K562 (cell line): Measurements from ENCODE around the gene RESP18. TPM values are rescaled to one million over a fixed set of nuclear protein-coding genes. Genes with fewer than 3 reads are reported as not detected.

ENCODE experiments used
- CBFA2T3 ChIP-seq: fragments of 450-650 bp; IDR thresholded peaks from 2 replicates; pipeline ENCODE4 v1.6.1; 2017
- CCNT2 ChIP-seq: IDR thresholded peaks from 2 replicates; pipeline ENCODE4 v1.6.1; 2011; ENCODE audit warnings: borderline replicate concordance, low read depth, mild to moderate bottlenecking, moderate library complexity, mixed read lengths, low read length; ENCODE audit not compliant: insufficient read length; ENCODE audit errors: extremely low read depth
- MGA ChIP-seq: fragments of 450-650 bp; IDR thresholded peaks from 2 replicates; pipeline ENCODE4 v1.6.1; 2016; ENCODE audit warnings: mild to moderate bottlenecking, moderate library complexity
- YY1 ChIP-seq, 3 experiments: IDR thresholded peaks; 2 replicates each; pipeline ENCODE4 v1.6.1; 2011; ENCODE audit warnings: low read length in 2 of 3, mild to moderate bottlenecking in 2 of 3, moderate library complexity in 2 of 3, borderline replicate concordance in 1 of 3, control low read depth in 1 of 3, low read depth in 1 of 3; ENCODE audit not compliant: insufficient read depth in 3 of 3, insufficient replicate concordance in 2 of 3, control insufficient read depth in 1 of 3, insufficient read length in 1 of 3; ENCODE audit errors: extremely low read depth in 1 of 3
- ZKSCAN1 ChIP-seq: fragments of 150-350 bp; IDR thresholded peaks from 2 replicates; pipeline ENCODE4 v1.6.1; 2016; ENCODE audit warnings: low read depth, low read length
- ZNF696 ChIP-seq: fragments of 250-450 bp; sonication (Bioruptor Pico); conservative IDR thresholded peaks from 2 replicates; pipeline ENCODE4 v1.4.0; 2020; ENCODE audit warnings: mild to moderate bottlenecking, moderate library complexity
- polyA plus RNA-seq, 8 experiments: library from polyadenylated mRNA; depleted of rRNA in 4 of 8; stranded (reverse) in 5 of 8; unstranded in 3 of 8; fragments of >200 nt; fragmentation: Nextera tagmentation in 2 of 8; fragmentation: Illumina TruSeq in 1 of 8; extraction: Ambion mirVana in 2 of 8; extraction: Trizol in 1 of 8; gene quantifications; 2 replicates each; pipeline versions ENCODE4 v1.2.1 to v1.2.3, GENCODE V29; 2011 to 2014; ENCODE audit warnings: inconsistent platforms in 1 of 8, missing spikeins in 1 of 8
- total RNA-seq, 7 experiments: library from RNA; depleted of rRNA in 6 of 7; stranded (reverse); fragments of >200 nt in 6 of 7; fragmentation: Illumina TruSeq in 2 of 7; extraction: Trizol in 2 of 7; gene quantifications; 2 replicates each; pipeline versions ENCODE4 v1.2.1 to v1.2.3, GENCODE V29; 2011 to 2021; ENCODE audit warnings: low replicate concordance in 1 of 7
- TF ChIP-seq, protein P1 (sequence below): fragments of 250-450 bp; sonication (Bioruptor Pico); IDR thresholded peaks from 2 replicates; pipeline ENCODE4 v1.9.0; 2021; ENCODE audit warnings: mild to moderate bottlenecking
- TF ChIP-seq, protein P2 (sequence below): IDR thresholded peaks from 2 replicates; pipeline ENCODE4 v1.6.1; 2016; ENCODE audit warnings: missing genetic modification characterization, missing compliant biosample characterization

Gene RESP18
- total and polyA plus RNA-seq, 9 of the 15 experiments (the other 6 are each of a cell fraction or from before 2014, with no cell fraction given) = not detected

DNA sequence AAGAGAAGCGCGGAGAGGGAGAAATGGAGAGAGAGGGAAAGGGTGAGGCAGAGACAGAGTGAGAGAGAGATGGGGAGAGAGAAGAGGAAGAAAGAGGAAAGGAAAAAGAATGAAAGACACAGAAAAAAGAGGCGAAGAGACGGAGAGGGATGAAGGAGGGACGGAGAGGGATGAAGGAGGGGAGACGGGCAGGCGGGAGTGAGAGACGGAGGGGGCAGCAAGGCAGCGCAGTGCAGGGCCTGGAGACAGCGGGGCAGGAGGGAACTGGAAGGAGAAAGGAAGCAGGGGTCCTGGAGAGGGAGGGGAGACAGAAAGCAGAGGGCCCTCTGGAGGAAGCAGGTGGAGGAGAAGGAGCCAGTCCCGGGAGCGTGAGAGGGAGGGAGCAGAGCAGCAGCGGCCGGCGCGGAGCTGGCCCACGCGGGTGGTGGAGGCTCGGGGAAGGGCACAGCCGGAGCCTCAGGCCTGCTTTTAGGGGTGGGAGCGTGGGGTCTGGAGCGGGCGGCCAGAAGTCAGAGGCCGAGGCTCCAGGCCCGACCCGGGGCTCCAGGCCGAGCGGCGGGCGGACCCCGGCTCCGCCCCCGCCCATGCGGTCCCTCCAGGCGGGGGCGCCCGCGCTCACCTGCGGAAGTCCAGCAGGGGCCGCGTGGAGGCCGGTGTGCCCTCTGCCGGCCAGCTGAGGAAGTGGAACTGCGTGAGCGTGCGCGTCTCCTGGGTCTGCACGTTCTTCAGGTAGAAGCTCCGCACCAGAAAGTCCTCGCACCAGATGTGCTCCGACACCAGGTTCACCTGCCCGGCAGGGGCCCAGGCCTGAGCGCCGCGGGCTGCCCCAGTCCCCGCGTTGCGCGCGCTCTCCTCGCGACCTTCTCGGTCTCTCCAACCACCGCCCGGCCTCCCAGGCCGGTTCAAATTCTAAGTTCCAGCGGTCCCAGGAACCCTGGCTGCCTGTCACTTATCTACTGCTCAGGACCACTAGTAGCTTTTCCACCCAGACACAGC, 37.9 kb downstream of the RESP18 start (continued):
- TF ChIP-seq MGA (peak; percentile 69), CCNT2 (peak; percentile 89), CBFA2T3 (peak; percentile 11), ZKSCAN1 (no peak), ZNF696 (CRISPR knock-in tag) (no peak), YY1 (IDR thresholded peaks at IDR 0.05; ENCODE audit: borderline replicate concordance in 1 of 3, control insufficient read depth in 1 of 3, extremely low read depth in 1 of 3, insufficient read depth in 3 of 3, insufficient read length in 1 of 3, insufficient replicate concordance in 2 of 3, low read depth in 1 of 3, low read length in 2 of 3) (peak in 2 of 3 experiments; percentile 27 to 29)
- TF ChIP-seq, protein P1, sequence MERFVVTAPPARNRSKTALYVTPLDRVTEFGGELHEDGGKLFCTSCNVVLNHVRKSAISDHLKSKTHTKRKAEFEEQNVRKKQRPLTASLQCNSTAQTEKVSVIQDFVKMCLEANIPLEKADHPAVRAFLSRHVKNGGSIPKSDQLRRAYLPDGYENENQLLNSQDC (CRISPR knock-in tag) = no peak
- TF ChIP-seq, protein P2, sequence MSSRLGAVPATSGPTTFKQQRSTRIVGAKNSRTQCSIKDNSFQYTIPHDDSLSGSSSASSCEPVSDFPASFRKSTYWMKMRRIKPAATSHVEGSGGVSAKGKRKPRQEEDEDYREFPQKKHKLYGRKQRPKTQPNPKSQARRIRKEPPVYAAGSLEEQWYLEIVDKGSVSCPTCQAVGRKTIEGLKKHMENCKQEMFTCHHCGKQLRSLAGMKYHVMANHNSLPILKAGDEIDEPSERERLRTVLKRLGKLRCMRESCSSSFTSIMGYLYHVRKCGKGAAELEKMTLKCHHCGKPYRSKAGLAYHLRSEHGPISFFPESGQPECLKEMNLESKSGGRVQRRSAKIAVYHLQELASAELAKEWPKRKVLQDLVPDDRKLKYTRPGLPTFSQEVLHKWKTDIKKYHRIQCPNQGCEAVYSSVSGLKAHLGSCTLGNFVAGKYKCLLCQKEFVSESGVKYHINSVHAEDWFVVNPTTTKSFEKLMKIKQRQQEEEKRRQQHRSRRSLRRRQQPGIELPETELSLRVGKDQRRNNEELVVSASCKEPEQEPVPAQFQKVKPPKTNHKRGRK (tag) = peak; percentile 82
